CD4-positive, alpha-beta T cell treated with Interferon alpha-2 for 1 hour (primary cell): ENCODE results near the gene ATP6V1F.
A peak's percentile ranks its signal among the peaks of the same experiment; 100 is the strongest.

Source experiments
- DNase-seq, 2 donors: peaks; one replicate each; pipeline ENCODE4 v3.0.0-alpha.2; 2020 to 2022

The ATP6V1F gene

DNA sequence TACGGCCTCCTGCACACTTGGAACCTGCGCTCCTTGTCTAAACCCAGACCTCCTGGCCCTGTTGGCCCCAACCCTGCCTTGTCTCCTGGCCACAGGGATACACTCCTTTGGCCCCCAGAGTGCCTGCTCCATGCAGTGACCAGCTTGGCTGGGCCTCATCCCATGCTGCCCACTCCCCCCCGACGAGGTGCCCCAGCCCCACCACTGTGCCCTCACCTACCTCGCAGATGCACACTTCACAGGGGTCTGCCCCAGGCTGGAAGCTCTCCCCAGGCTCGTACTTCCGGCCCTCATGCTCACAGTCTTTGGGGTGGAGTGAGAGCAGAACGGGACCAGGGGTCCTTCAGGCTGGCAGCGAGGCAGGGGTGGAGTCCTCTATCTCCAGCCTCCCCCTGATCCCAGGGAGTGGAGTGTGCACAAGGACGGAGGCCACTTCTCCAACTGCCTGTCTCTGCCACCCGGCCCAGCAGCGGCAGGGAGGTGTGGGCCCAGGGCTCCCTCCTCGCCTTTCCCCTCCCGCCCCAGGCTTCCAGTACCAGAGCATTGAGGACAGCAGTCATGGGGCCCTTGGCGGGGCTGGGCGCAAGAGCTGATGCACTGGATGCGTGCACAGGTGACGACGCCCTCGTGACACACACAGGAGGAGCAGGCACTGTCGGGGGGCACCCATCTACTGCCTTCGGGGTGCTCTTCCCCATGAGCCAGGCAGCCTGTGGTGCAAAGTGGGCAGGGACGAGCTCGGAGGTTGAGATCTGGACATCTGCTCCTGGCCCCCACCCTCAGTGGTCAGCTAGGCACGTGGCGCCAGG is 22.1 kb downstream of the ATP6V1F start:
- DNase-seq: no peak

DNA sequence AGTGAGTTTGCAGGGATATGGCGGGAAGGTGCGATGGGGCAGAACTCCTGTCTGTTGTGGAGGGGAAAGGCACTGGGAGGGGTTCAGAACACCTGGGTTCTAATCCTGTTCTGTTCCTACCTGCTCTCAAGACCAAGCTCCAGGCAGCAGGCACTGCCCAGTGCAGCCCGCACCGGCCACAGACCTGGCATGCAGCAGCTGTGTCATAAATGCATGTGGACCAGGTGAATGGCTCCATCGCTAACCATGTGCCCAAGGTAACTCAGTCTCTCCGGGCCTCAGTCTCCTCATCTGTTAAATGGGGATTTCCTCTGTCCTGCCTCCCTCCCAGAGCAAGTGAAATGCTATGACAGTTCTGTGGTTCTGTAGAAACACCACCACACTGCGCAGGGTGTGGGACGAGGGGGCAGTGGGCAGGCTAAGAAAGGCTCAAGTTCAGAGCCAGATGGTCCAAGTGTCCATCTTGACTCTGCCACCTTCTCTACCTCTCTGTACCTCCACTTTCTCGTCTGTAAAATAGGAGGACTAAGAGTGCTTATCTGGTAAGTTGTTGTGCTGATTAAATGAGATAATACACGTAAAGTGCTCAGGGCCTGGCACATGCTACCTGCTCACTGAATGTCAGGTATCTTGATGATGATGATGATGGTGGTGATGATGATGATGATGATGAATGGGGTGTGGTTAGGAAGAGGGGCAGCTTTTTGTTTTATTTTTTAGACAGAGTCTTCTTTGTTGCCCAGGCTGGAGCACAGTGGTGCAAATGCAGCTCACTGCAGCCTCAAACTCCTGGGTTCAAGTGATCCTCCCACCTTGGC is 22.9 kb downstream of the ATP6V1F start:
- DNase-seq: no peak

DNA sequence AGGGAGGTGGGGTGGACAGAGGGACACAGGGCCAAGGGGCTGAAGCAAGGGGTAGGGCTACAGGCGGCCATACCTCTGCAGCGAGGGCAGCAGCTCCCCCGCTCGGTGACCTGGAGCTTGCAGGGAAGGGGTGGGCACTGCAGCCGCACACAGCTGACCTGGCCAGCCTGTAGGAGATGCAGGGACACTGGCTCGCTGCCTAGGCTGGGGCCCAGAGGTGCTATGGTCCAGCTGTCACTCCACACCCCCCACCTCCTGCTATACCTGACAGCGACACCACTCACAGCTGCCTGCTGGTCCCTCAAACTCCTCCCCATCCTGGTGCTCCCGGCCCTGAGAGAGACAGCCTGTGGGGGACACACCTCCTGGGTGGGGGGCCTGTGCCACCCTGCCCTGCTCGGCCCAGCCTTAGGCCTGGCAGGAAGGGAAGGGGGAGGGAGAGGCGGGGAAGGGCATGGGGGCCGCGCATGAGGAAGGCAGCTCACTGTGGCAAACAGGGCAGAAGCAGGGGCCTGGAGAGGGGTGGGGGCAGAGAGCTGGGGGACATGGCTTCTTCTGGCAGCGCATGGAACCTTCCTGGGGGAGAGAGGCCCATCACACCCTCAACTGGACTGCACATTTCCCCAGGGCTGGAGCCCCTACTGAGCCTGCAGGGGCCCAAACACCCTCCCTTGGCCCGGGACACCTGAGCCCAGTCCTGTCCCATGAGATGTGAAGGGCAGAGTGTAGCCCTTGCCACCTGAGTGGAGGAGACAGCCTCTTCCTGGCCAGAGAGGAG is 23.9 kb downstream of the ATP6V1F start:
- DNase-seq: no peak

- no peak for DNase-seq
Observed at GRCh38 chr7:128887169-128888038, 24.7 kb downstream of the ATP6V1F start.

GRCh38 chr7:128888039-128888755 is 25.5 kb downstream of the ATP6V1F start:
- no peak for DNase-seq

DNA sequence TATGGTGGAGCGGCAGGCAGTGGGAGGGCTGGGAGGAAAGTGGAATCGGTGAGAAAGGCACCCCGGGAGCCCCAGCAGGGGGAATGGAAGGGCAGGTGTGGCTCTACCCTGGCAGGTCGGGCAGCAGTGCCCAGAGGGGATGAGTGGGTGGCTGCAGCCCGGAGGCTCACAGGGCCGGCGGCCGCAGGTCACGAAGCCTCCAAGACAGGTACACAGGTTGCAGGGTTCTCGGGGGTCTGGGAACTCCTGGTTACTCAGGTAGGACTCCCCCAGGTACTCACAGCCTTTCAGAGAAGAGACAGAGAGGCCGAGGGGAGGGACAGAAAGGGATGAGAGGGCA is 26.1 kb downstream of the ATP6V1F start:
- DNase-seq: no peak

DNA sequence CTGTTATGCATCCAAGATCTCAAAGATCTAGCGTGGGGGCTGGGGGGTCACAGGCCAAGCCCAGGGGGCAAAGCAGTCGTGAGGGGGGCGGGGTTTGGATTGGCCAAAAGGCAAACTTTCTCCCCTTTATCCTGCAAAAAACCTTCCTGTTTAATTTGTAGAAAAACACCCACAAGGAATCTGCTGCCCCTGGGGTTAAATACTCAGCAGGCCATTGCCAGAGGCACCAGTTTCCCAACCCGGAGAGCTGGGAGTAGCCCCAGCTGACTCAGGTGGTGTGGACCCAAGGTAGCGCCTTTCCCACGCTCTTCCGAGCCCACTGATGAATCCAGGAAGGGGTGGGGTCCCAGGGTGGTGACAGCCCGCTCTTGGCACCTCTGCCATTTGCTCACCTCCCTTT is 26.5 kb downstream of the ATP6V1F start:
- DNase-seq: no peak

GRCh38 chr7:128890306-128891109 is 27.9 kb downstream of the ATP6V1F start:
- no peak for DNase-seq

GRCh38 chr7:128891110-128891941 is 28.7 kb downstream of the ATP6V1F start:
- DNase-seq: peak in 1 of 2 donors; percentile 15

DNA sequence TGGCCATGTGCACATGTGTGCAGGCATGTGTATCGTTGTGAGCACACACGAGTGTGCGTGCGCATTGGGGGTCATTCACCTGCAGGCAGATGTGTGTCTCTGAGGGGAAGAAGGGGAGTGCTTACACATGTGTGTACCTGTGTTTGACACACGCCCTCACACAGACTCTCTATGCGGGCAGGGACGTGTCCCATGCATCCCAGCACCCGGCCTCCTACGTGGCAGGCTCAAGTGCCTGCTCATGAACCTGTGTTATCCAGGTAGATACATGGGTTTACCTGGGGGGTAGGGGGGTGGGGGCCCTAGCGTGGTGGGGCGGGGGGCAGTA is 29.2 kb downstream of the ATP6V1F start:
- DNase-seq: no peak

DNA sequence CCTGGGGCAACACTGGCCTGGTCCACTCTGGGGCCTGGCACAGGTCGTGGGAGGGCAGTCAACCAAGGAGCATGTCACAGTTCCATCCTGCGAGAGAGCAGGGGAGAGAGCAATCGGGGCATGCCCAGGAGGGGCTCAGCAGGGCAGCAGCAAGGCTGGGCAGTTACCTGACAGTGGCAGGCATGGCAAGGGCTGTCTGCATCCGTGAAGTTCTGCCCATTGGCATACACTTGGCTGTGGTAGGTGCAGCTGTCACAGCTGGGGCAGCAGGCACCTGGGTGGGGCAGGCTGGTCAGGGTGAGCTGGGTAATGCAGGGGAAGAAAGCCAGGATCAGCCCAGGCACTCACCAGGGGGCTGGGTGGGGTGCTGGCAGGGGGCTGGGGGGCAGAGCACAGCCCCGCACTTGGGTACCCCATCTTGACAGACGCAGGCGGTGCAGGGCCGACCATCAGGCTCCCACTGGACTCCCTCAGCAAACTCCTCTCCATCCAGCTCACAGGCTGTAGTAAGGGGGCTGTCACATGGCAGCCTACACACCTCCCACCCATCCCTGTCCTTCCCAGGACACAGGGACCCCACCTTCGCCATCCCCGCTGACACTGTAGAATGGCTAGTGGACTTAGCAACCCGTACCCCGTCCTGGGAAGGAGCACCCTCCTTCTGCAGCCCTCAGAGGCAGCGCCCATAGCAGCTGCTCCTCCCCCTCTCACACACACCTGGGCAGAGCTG is 30.0 kb downstream of the ATP6V1F start:
- no peak for DNase-seq

GRCh38 chr7:128893251-128894100 is 30.8 kb downstream of the ATP6V1F start:
- no peak for DNase-seq

DNA sequence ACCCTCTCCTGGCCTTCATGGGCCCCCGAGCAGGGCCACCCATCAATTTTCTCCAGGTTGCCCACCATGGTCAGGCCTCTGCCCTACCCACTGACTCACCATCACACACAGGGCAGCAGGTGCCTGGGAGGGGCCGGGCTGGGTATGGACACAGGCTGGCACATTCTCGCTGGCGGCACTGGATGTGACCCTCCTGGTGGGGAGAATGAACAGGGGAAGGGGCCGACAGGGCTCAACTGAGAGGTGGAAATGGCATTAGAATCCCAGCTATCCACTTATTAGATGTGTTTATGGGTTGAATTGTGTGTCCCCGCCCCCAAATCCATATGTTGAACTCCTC is 31.4 kb downstream of the ATP6V1F start:
- DNase-seq: no peak

DNA sequence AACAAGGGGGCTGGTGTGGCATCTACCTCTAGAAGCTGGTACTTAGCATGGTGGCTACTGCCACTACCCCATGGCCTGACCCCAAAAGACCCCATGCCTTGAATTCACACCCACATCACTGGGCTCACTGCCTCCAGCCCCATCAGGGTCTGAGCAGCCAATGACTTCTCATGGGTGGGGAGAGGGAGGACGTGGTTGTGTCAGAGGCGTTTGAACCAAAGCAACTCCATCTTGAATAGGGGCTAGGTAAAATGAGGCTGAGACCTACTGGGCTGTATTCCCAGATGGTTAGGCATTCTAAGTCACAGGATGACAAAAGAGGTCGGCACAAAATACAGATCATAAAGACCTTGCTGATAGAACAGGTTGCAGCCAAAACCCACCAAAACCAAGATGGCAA is 32.7 kb downstream of the ATP6V1F start:
- DNase-seq: no peak

DNA sequence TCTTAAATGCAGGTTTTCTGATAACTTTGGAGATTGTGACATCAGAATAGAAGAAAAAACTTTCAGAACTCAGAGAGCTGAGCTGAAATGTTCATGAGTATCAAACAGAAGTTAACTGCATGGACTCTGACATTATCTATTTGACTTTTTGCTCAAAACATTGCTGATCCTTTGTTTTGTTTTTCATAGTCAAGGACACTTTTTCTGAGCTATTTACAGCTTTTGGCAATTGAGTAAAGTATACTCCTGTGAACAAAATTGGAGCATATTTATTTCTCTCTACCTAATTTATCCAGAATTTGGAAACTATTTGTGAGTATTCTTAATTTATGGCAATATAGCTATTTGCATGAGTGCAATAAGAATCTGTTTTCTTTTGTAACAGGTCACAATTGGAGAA is 36.7 kb downstream of the ATP6V1F start:
- no peak for DNase-seq

DNA sequence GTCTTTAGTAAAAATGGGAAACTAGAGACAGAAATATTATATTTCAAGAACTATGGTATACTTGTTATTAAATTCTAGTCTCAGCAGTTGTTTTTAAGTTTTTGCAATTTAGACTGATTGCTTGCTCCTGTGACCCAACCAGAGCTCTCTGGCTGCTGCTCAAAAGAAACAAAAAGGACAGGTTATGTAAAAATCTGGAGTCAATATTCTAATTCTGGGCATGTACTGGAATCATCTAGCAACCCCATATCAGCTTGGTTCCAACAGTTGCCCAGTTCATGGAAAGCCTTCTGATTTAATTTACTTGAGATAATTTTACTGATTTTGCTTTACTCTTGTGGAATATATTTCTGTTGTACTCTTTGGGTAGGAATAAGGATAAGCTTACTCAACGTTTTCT is 37.6 kb downstream of the ATP6V1F start:
- no peak for DNase-seq

DNA sequence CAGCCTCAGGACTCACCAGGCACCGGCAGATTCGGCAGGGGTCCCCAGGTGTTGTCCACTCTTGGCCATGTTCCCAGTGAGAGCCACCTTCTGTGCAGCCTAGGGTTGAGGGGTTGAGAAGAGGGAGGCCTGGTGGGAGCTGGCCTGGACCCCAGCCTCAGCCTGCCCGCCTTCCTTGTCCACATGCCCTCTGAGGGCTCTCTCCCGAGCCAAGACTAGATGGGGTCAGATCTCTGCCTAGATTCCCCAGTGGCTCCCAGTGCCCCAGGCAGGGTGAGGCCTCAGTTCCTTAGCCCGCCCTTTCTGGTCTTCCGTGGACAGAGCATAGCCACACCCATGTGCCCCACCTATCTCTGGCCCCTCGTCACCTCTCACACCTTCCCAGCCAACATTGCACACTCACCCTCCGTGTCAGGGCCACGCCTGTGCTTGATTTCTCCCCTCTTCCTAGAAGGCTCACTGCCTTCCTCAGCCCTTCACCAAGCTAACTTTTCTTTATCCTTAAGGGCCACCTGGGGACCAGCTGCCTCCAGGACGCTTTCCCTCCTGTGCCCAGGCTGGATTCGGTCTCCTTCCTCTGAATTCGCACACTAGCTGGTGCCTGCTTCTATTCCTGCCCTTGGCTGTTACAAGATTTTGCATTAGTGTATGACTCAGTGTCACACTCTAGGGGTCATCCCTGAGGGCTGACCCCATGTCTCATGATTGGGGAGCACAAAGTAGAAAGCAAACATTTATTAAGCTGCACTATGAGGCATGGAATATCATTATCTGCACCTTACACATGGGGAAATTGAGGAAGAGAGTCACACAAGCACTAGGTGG is 40.3 kb downstream of the ATP6V1F start:
- no peak for DNase-seq
